A673 (cell line): Measurements from ENCODE around the gene ATP4A. TPM values are rescaled to one million over a fixed set of nuclear protein-coding genes. Genes with fewer than 3 reads are reported as not detected.

Experiments
- BruUV-seq: library from RNA; stranded (reverse); fragments of 400-500 nt; replicated peaks from 2 replicates; lab custom pipeline; 2021; lab: Mats Ljungman, UMichigan
- CTCF ChIA-PET: fragments of 300-600 bp; sonication (Branson Sonifier 250); formaldehyde crosslinking; loops from one replicate; lab custom pipeline; 2022; ENCODE audit warnings: antibody characterized with exemption; lab: Charles Lee
- POLR2A ChIA-PET: fragments of 300-600 bp; sonication (Branson Sonifier 250); formaldehyde crosslinking; loops from one replicate; lab custom pipeline; 2022; ENCODE audit warnings: antibody characterized with exemption; ENCODE audit not compliant: low non-redundant PET; lab: Charles Lee
- DNase-seq: peaks from one replicate; pipeline ENCODE4 v3.0.0-alpha.2; 2015; ENCODE audit warnings: low spot score
- H3K27ac ChIP-seq: fragments of 200-600 bp; sonication (generic); 2 replicates; pipeline ENCODE4 v1.5.1; 2016; ENCODE audit warnings: mixed run types, low read depth, mild to moderate bottlenecking, mixed read lengths, antibody characterized with exemption, low read length; ENCODE audit not compliant: poor library complexity, severe bottlenecking
- H3K27me3 ChIP-seq: fragments of 200-600 bp; sonication (generic); replicated peaks from 2 replicates; pipeline ENCODE4 v1.6.1; 2017; ENCODE audit warnings: mixed run types, low read depth, mild to moderate bottlenecking, mixed read lengths, antibody characterized with exemption, low read length; ENCODE audit not compliant: insufficient read depth, poor library complexity
- H3K36me3 ChIP-seq: fragments of 200-600 bp; sonication (generic); 2 replicates; pipeline ENCODE4 v1.6.1; 2016; ENCODE audit warnings: mixed run types, mild to moderate bottlenecking, mixed read lengths, antibody characterized with exemption, low read length; ENCODE audit not compliant: insufficient read depth, poor library complexity, severe bottlenecking
- H3K4me1 ChIP-seq: fragments of 200-600 bp; sonication (generic); 2 replicates; pipeline ENCODE4 v1.6.1; 2017; ENCODE audit warnings: mixed run types, mild to moderate bottlenecking, mixed read lengths, antibody characterized with exemption, low read length; ENCODE audit not compliant: insufficient read depth, poor library complexity, severe bottlenecking
- H3K4me3 ChIP-seq: fragments of 200-600 bp; sonication (generic); 2 replicates; pipeline ENCODE4 v1.5.1; 2016; ENCODE audit warnings: low read depth, mixed run types, mild to moderate bottlenecking, mixed read lengths, low read length; ENCODE audit not compliant: poor library complexity, severe bottlenecking
- H3K9me3 ChIP-seq: fragments of 200-600 bp; sonication (generic); 2 replicates; pipeline ENCODE4 v1.6.1; 2016; ENCODE audit warnings: mixed run types, low read depth, mild to moderate bottlenecking, mixed read lengths, antibody characterized with exemption, low read length; ENCODE audit not compliant: poor library complexity, severe bottlenecking
- EZH2 ChIP-seq: fragments of 200-600 bp; sonication (generic); IDR thresholded peaks from 2 replicates; pipeline ENCODE4 v1.6.1; 2017; ENCODE audit warnings: borderline replicate concordance, low read depth, mild to moderate bottlenecking, mixed read lengths, antibody characterized with exemption, low read length; ENCODE audit not compliant: poor library complexity, severe bottlenecking
- intact Hi-C: fragments of 100-400 bp; cut with micrococcal nuclease; formaldehyde crosslinking; loops from one replicate; pipeline ENCODE4 v1.10.0; 2022; ENCODE audit not compliant: unreplicated experiment
- total RNA-seq: library from RNA; stranded (reverse); gene quantifications from 2 replicates; pipeline ENCODE4 v1.2.3, GENCODE V29; 2021
- TF ChIP-seq, protein P1 (sequence below): fragments of 300-800, 200-600 bp; sonication (generic); conservative IDR thresholded peaks from 2 replicates; pipeline ENCODE4 v1.5.1; 2017; ENCODE audit warnings: low read depth, mild to moderate bottlenecking, antibody characterized with exemption, low read length, moderate library complexity, mixed read lengths

Gene ATP4A
- total RNA-seq, 1 experiment from 2014 or later, result not detected

DNA sequence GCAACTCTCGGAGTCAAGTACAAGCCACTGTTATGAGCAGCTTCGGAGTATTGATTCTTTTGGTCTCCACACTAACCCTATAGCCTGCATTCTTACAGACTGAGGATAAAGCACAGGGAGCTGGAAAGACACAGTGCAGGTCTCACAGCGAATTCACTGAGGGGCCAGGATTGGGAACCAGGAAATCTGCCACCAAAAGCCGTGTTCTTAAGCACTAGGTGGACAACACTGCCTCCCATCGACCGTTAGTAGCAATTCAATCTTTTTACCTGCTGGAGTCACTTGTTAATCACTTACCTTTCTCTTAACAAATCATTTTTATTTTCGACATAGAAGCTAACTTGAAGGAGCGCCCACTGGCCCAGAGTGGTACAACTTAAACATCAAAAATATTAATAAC lies 28.8 kb upstream of the ATP4A start:
- Histone ChIP-seq H3K4me3 (no peak overlapping the region), H3K9me3 (no peaks in the 10 kb centered on the region), H3K27me3 (no peaks in the 10 kb centered on the region), H3K4me1 (no peaks in the 10 kb centered on the region), H3K27ac (no peak overlapping the region), H3K36me3 (no peaks in the 10 kb centered on the region)
- intact Hi-C loops, result no loop called here
- no TSS peak for BruUV-seq
- peak; percentile 45 for DNase-seq
- ChIA-PET CTCF (no interaction called here), POLR2A (no interaction called here)
- no peak for TF ChIP-seq EZH2
- TF ChIP-seq, protein P1, sequence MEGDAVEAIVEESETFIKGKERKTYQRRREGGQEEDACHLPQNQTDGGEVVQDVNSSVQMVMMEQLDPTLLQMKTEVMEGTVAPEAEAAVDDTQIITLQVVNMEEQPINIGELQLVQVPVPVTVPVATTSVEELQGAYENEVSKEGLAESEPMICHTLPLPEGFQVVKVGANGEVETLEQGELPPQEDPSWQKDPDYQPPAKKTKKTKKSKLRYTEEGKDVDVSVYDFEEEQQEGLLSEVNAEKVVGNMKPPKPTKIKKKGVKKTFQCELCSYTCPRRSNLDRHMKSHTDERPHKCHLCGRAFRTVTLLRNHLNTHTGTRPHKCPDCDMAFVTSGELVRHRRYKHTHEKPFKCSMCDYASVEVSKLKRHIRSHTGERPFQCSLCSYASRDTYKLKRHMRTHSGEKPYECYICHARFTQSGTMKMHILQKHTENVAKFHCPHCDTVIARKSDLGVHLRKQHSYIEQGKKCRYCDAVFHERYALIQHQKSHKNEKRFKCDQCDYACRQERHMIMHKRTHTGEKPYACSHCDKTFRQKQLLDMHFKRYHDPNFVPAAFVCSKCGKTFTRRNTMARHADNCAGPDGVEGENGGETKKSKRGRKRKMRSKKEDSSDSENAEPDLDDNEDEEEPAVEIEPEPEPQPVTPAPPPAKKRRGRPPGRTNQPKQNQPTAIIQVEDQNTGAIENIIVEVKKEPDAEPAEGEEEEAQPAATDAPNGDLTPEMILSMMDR, result peak; percentile 61

DNA sequence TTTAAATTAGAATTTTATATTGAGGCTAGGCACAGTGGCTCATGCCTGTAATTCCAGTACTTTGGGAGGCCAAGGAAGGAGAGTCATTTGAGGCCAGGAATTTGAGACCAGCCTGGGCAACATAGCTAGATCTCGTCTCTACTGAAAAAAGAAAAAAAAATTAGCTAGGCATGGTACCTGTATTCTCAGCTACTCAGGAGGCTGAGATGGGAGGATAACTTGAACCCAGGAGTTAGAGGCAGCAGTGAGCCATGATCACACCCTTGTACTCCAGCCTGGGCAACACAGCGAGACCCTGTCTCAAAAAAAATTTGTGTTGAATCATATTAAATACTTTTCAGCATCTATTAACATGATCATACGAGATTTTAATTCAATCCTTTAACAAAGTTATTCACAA lies 27.4 kb upstream of the ATP4A start:
- POLR2A ChIA-PET, result no interaction called here

DNA sequence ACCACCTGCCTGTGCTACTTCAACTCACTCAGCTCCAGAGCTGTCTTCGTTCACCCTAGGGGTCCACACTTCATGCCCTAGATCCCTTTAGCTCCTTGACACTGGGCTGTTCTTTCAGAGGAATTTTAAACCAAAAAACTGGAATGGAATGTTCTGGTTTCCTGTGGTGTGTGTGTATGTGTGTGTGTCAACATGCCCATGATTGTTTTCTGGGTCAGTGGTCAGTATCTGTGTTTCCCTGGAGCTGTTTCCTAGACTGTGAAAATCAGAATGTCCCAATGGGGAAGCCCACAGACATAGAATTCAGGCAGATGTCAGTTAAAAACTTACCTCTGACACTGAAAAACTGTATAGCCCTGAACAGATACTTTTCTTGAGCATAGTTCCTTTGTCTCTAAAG lies 23.9 kb upstream of the ATP4A start:
- Histone ChIP-seq H3K36me3 (no peaks in the 10 kb centered on the region), H3K27ac (no peak overlapping the region), H3K4me3 (no peak overlapping the region), H3K27me3 (peaks cover 11% of the 10 kb centered on the region), H3K9me3 (no peaks in the 10 kb centered on the region), H3K4me1 (no peaks in the 10 kb centered on the region)
- no peak for TF ChIP-seq EZH2
- TF ChIP-seq, protein P1, result no peak
- no TSS peak for BruUV-seq
- ChIA-PET CTCF (interaction anchor here (0.6 kb wide), 1 partner anchor 107 kb away, joined by 3 read pairs; no protein-coding TSS in a partner anchor), POLR2A (no interaction called here)
- intact Hi-C loops, result no loop called here
- DNase-seq, result no peak

More for the DNA sequence above, 27.4 kb upstream of the ATP4A start:
- Histone ChIP-seq H3K36me3 (no peaks in the 10 kb centered on the region), H3K4me3 (no peak overlapping the region), H3K27me3 (no peaks in the 10 kb centered on the region), H3K27ac (no peak overlapping the region), H3K9me3 (no peaks in the 10 kb centered on the region), H3K4me1 (no peaks in the 10 kb centered on the region)
- TF ChIP-seq EZH2, result no peak
- DNase-seq, result no peak
- CTCF ChIA-PET, result no interaction called here
- BruUV-seq, result no TSS peak
- intact Hi-C loops, result no loop called here

DNA sequence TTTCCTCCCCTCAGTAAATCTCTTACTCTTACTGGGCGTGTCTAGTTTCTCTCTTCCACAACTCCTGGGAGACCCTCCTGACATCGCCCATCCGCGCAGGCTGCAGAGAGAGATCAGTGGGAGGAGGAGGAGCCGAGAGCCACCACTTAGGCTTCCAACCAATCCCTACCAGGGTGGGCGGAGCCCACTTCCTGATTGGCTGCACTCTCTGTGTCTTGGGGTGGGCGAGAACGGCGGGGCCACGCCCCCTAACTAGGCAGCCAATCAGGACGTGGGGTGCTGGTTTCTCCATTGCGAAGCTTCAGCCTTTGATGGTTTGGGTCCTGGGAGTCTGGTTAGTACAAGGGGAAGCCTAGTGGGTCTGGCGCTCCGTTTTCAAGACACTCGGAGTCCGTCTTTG lies 22.4 kb upstream of the ATP4A start, which contains the start of gene PMIS2:
TSS of gene PMIS2 (plus strand) at position 326 of the 400 bp plus-strand sequence. CDS start 87 bp downstream, outside the sequence.
- DNase-seq, result peak; percentile 62
- CTCF ChIA-PET, result interaction anchor here (0.7 kb wide), 1 partner anchor 536 kb away, joined by 6 read pairs; no protein-coding TSS in a partner anchor
- POLR2A ChIA-PET, result no interaction called here
- no TSS peak for BruUV-seq
- Histone ChIP-seq H3K27ac (no peak within 1 kb of the TSS), H3K4me3 (no peak within 1 kb of the TSS), H3K9me3 (no peaks in the 10 kb centered on the region), H3K4me1 (no peaks in the 10 kb centered on the region), H3K27me3 (peaks cover 12% of the 10 kb centered on the region), H3K36me3 (no peaks in the 10 kb centered on the region)
- TF ChIP-seq, protein P1, result no peak
- no peak for TF ChIP-seq EZH2
- intact Hi-C loops, result no loop called here
